ENCODE results near the gene SARDH. TPM values are rescaled to one million over a fixed set of nuclear protein-coding genes. Genes with fewer than 3 reads are reported as not detected.
"Not testable (repeated sequence)": the region's sequence is repeated elsewhere in the genome, so short reads cannot be mapped to it uniquely, and the experiment has no call there.

The SARDH gene
- total RNA-seq, 1 donor from 2014 or later, result 1.8 TPM

- DNase-seq (ENCODE audit: low read depth), result no peak
- TF ChIP-seq CTCF (IDR thresholded peaks at IDR 0.05; ENCODE audit: insufficient read depth, low read length, poor library complexity, severe bottlenecking), result no peak
- no peaks in the 10 kb centered on the region for H3K36me3 ChIP-seq (ENCODE audit: control insufficient read depth, insufficient read depth, low read length)
- H3K4me3 ChIP-seq (ENCODE audit: low read depth, low read length), result no peak overlapping the region
- peaks cover 2% of the 10 kb centered on the region for H3K27me3 ChIP-seq (ENCODE audit: control insufficient read depth, insufficient read depth, low read length)
Observed at GRCh38 chr9:133754688-133755227, 16.6 kb upstream of the SARDH start.

GRCh38 chr9:133754187-133754586 lies 16.0 kb upstream of the SARDH start:
- DNase-seq (ENCODE audit: low read depth), result no peak
- no peak for TF ChIP-seq CTCF (IDR thresholded peaks at IDR 0.05; ENCODE audit: insufficient read depth, low read length, poor library complexity, severe bottlenecking)
- Histone ChIP-seq H3K27me3 (ENCODE audit: control insufficient read depth, insufficient read depth, low read length) (peaks cover 2% of the 10 kb centered on the region), H3K4me3 (ENCODE audit: low read depth, low read length) (no peak overlapping the region), H3K36me3 (ENCODE audit: control insufficient read depth, insufficient read depth, low read length) (no peaks in the 10 kb centered on the region)

GRCh38 chr9:133752739-133753446 lies 14.7 kb upstream of the SARDH start:
- Histone ChIP-seq H3K36me3 (ENCODE audit: control insufficient read depth, insufficient read depth, low read length) (no peaks in the 10 kb centered on the region), H3K27me3 (ENCODE audit: control insufficient read depth, insufficient read depth, low read length) (peaks cover 2% of the 10 kb centered on the region), H3K4me3 (ENCODE audit: low read depth, low read length) (no peak overlapping the region)
- no peak for DNase-seq (ENCODE audit: low read depth)
- no peak for TF ChIP-seq CTCF (IDR thresholded peaks at IDR 0.05; ENCODE audit: insufficient read depth, low read length, poor library complexity, severe bottlenecking)

- no peak for DNase-seq (ENCODE audit: low read depth)
- H3K36me3 ChIP-seq (ENCODE audit: control insufficient read depth, insufficient read depth, low read length), result no peaks in the 10 kb centered on the region
- TF ChIP-seq CTCF (IDR thresholded peaks at IDR 0.05; ENCODE audit: insufficient read depth, low read length, poor library complexity, severe bottlenecking), result no peak
- H3K4me3 ChIP-seq (ENCODE audit: low read depth, low read length), result no peak overlapping the region
- peaks cover 2% of the 10 kb centered on the region for H3K27me3 ChIP-seq (ENCODE audit: control insufficient read depth, insufficient read depth, low read length)
Observed at GRCh38 chr9:133750982-133751649, 13.0 kb upstream of the SARDH start.

- Histone ChIP-seq H3K27me3 (ENCODE audit: control insufficient read depth, insufficient read depth, low read length) (peaks cover 2% of the 10 kb centered on the region), H3K4me3 (ENCODE audit: low read depth, low read length) (no peak overlapping the region), H3K36me3 (ENCODE audit: control insufficient read depth, insufficient read depth, low read length) (no peaks in the 10 kb centered on the region)
- no peak for TF ChIP-seq CTCF (IDR thresholded peaks at IDR 0.05; ENCODE audit: insufficient read depth, low read length, poor library complexity, severe bottlenecking)
- no peak for DNase-seq (ENCODE audit: low read depth)
Observed at GRCh38 chr9:133747309-133747708, 9.2 kb upstream of the SARDH start.

- not testable (repeated sequence) for H3K27me3 ChIP-seq (ENCODE audit: control insufficient read depth, insufficient read depth, low read length); H3K36me3 ChIP-seq (ENCODE audit: control insufficient read depth, insufficient read depth, low read length); DNase-seq (ENCODE audit: low read depth); H3K4me3 ChIP-seq (ENCODE audit: low read depth, low read length)
Observed at GRCh38 chr9:133744528-133744927, 6.4 kb upstream of the SARDH start.

Data from kidney epithelial cell (primary cell).